ENCODE results near the gene UBE4B. TPM values are rescaled to one million over a fixed set of nuclear protein-coding genes. Genes with fewer than 3 reads are reported as not detected.

Gene UBE4B
- total and polyA plus RNA-seq, 2 experiments from 2014 or later = 14.3 to 27.6 TPM

GRCh38 chr1:10063878-10064277, 31.1 kb downstream of the UBE4B start:
- Histone ChIP-seq H3K4me2 (ENCODE audit: unreplicated experiment) (no peak overlapping the region), H3K9ac (no peak overlapping the region), H3K4me1 (ENCODE audit: insufficient read depth) (peaks cover 22% of the 10 kb centered on the region), H3K36me3 (ENCODE audit: low read depth) (no peaks in the 10 kb centered on the region), H2AFZ (no peak overlapping the region), H3K9me2 (ENCODE audit: insufficient read depth) (no peaks in the 10 kb centered on the region), H3K79me2 (ENCODE audit: insufficient read depth) (peaks cover 87% of the 10 kb centered on the region), H3F3A (ENCODE audit: insufficient read depth) (peaks cover 25% of the 10 kb centered on the region), H3K27me3 (replicated peaks; ENCODE audit: insufficient read depth) (no peaks in the 10 kb centered on the region), H3K9me3 (ENCODE audit: low read depth) (no peaks in the 10 kb centered on the region), H4K20me1 (ENCODE audit: insufficient read depth) (no peaks in the 10 kb centered on the region), H3K27ac (no peak overlapping the region), H3K4me3 (no peak overlapping the region)
- WGBS, 2 experiments (ENCODE audit: low coverage in 1 of 2, low lambda C conversion rate in 2 of 2, missing lambda C conversion rate in 2 of 2) = 97 to 100% methylated on average over 7 of the region's 7 CpGs
- no peak for DNase-seq
- no peak for TF ChIP-seq EZH2 (IDR thresholded peaks at IDR 0.05; ENCODE audit: insufficient read depth, poor library complexity, severe bottlenecking)
- in situ Hi-C loops (cut with MboI) = no loop called here

DNA sequence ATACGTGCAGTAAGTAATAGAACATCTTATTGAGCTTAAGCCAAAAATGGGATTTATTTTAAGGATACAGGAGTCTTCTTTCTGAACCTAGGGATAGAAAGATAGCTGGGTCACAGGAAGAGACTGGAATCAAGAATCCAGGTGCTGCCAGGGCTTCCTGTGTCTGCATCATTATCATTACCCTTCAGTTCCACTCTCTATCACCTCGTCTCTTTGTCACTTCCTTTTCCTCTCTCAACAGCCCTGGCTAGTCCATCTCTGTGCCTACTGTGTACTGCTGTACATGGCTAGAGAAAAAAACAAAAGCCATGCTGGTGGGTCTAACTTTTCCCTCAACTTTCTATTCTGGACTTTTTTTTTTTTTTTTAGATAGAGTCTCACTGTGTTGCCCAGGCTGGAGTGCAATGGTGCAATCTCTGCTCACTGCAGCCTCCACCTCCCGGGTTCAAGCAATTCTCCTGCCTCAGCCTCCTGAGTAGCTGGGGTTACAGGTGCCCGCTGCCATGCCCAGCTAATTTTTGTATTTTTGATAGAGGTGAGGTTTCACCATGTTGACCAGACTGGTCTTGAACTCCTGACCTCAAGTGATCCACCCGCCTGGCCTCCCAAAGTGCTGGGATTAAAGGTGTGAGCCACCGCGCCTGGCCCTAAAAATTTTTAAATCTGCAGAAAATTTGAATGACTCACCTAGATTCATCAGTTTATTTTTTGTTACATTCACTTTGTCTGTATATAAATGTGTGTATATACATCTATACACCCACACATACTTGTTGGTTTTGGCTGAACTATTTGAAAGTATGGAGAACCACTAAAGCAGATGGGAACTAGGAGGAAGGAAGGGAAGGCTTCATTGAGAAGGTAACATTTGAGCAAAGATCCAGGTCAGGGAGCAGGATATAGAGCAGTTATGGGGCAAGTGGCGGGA, 31.9 kb downstream of the UBE4B start:
- H3K4me2 ChIP-seq (ENCODE audit: unreplicated experiment) = no peak overlapping the region
- no peak for DNase-seq
- H3K4me3 ChIP-seq = no peak overlapping the region
- TF ChIP-seq EZH2 (IDR thresholded peaks at IDR 0.05; ENCODE audit: insufficient read depth, poor library complexity, severe bottlenecking) = no peak
- no peak for TF ChIP-seq EZH2phosphoT487 (IDR thresholded peaks at IDR 0.05; ENCODE audit: insufficient read depth, low read depth)
- H3K9ac ChIP-seq = no peak overlapping the region
- H3F3A ChIP-seq (ENCODE audit: insufficient read depth) = peaks cover 29% of the 10 kb centered on the region
- H3K27me3 ChIP-seq (replicated peaks; ENCODE audit: insufficient read depth) = no peaks in the 10 kb centered on the region
- H3K4me1 ChIP-seq (ENCODE audit: insufficient read depth) = peaks cover 27% of the 10 kb centered on the region
- no peaks in the 10 kb centered on the region for H3K36me3 ChIP-seq (ENCODE audit: low read depth)
- H4K20me1 ChIP-seq (ENCODE audit: insufficient read depth) = no peaks in the 10 kb centered on the region
- no peak overlapping the region for H2AFZ ChIP-seq
- H3K9me3 ChIP-seq (ENCODE audit: low read depth) = no peaks in the 10 kb centered on the region
- 95% methylated on average over 8 of the region's 8 CpGs for WGBS, 2 experiments (ENCODE audit: low coverage in 1 of 2, low lambda C conversion rate in 2 of 2, missing lambda C conversion rate in 2 of 2)
- H3K27ac ChIP-seq = no peak overlapping the region
- in situ Hi-C loops (cut with MboI) = no loop called here
- H3K79me2 ChIP-seq (ENCODE audit: insufficient read depth) = peaks cover 87% of the 10 kb centered on the region
- H3K9me2 ChIP-seq (ENCODE audit: insufficient read depth) = no peaks in the 10 kb centered on the region

GRCh38 chr1:10065344-10065685, 32.6 kb downstream of the UBE4B start:
- Histone ChIP-seq H3F3A (ENCODE audit: insufficient read depth) (peaks cover 29% of the 10 kb centered on the region), H3K9ac (no peak overlapping the region), H3K79me2 (ENCODE audit: insufficient read depth) (peaks cover 87% of the 10 kb centered on the region), H3K4me3 (no peak overlapping the region), H3K27me3 (replicated peaks; ENCODE audit: insufficient read depth) (no peaks in the 10 kb centered on the region), H3K9me2 (ENCODE audit: insufficient read depth) (no peaks in the 10 kb centered on the region), H2AFZ (no peak overlapping the region), H3K9me3 (ENCODE audit: low read depth) (no peaks in the 10 kb centered on the region), H4K20me1 (ENCODE audit: insufficient read depth) (no peaks in the 10 kb centered on the region), H3K4me2 (ENCODE audit: unreplicated experiment) (no peak overlapping the region), H3K36me3 (ENCODE audit: low read depth) (no peaks in the 10 kb centered on the region), H3K4me1 (ENCODE audit: insufficient read depth) (peaks cover 27% of the 10 kb centered on the region), H3K27ac (no peak overlapping the region)
- in situ Hi-C loops (cut with MboI) = no loop called here
- 87 to 90% methylated on average over 7 of the region's 7 CpGs for WGBS, 2 experiments (ENCODE audit: low coverage in 1 of 2, low lambda C conversion rate in 2 of 2, missing lambda C conversion rate in 2 of 2)
- DNase-seq = no peak
- TF ChIP-seq EZH2phosphoT487 (IDR thresholded peaks at IDR 0.05; ENCODE audit: insufficient read depth, low read depth) (no peak), EZH2 (IDR thresholded peaks at IDR 0.05; ENCODE audit: insufficient read depth, poor library complexity, severe bottlenecking) (no peak)

DNA sequence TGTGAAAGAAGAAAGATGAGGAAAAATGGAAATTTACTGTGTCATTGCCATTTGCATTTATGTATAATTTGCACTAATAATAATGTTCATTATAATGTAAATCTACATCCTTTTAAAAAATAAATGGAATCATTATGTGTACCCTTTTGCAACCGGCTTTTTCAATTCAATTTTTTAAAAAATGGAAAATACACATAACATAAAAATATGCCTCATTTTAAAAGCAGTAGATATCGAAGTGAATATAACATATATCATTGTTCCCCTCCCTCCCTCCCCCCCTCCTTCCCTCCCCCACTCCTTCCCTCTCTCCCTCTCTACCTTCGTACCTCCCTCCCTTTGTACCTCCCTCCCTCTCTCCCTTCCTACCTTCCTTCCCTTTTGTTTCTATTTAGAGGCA, 33.0 kb downstream of the UBE4B start:
- Histone ChIP-seq H3K4me3 (no peak overlapping the region), H3K9me2 (ENCODE audit: insufficient read depth) (no peaks in the 10 kb centered on the region), H4K20me1 (ENCODE audit: insufficient read depth) (no peaks in the 10 kb centered on the region), H3K9ac (no peak overlapping the region), H3K36me3 (ENCODE audit: low read depth) (no peaks in the 10 kb centered on the region), H3K27ac (peak overlapping the region; percentile 95; the same call in 1 of the 2 replicates), H3K79me2 (ENCODE audit: insufficient read depth) (peaks cover 87% of the 10 kb centered on the region), H2AFZ (no peak overlapping the region), H3K27me3 (replicated peaks; ENCODE audit: insufficient read depth) (no peaks in the 10 kb centered on the region), H3K4me2 (ENCODE audit: unreplicated experiment) (no peak overlapping the region), H3F3A (ENCODE audit: insufficient read depth) (peaks cover 29% of the 10 kb centered on the region), H3K4me1 (ENCODE audit: insufficient read depth) (peaks cover 31% of the 10 kb centered on the region), H3K9me3 (ENCODE audit: low read depth) (no peaks in the 10 kb centered on the region)
- in situ Hi-C loops (cut with MboI) = no loop called here
- no peak for TF ChIP-seq EZH2 (IDR thresholded peaks at IDR 0.05; ENCODE audit: insufficient read depth, poor library complexity, severe bottlenecking)
- TF ChIP-seq EZH2phosphoT487 (IDR thresholded peaks at IDR 0.05; ENCODE audit: insufficient read depth, low read depth) = no peak
- WGBS, 2 experiments (ENCODE audit: low coverage in 1 of 2, low lambda C conversion rate in 2 of 2, missing lambda C conversion rate in 2 of 2) = 91 to 93% methylated on average over 3 of the region's 3 CpGs
- DNase-seq = no peak

All from GM23248 (cell line).